Medulla oblongata (tissue), 1 donor: ENCODE measurements around the gene HELZ.
A peak's percentile ranks its signal among the peaks of the same experiment; 100 is the strongest.
"Not testable (repeated sequence)": the region's sequence is repeated elsewhere in the genome, so short reads cannot be mapped to it uniquely, and the experiment has no call there.

ENCODE experiments used
- DNase-seq: peaks from one replicate; pipeline ENCODE4 v3.0.0-alpha.2; 2015; ENCODE audit errors: extremely low spot score

HELZ gene

GRCh38 chr17:67229109-67229955, 15.7 kb downstream of the HELZ start:
- no peak for DNase-seq

- no peak for DNase-seq
These were observed 17.5 kb downstream of the HELZ start for GRCh38 chr17:67227488-67227887.

GRCh38 chr17:67225316-67225715, 19.7 kb downstream of the HELZ start:
- no peak for DNase-seq

DNA sequence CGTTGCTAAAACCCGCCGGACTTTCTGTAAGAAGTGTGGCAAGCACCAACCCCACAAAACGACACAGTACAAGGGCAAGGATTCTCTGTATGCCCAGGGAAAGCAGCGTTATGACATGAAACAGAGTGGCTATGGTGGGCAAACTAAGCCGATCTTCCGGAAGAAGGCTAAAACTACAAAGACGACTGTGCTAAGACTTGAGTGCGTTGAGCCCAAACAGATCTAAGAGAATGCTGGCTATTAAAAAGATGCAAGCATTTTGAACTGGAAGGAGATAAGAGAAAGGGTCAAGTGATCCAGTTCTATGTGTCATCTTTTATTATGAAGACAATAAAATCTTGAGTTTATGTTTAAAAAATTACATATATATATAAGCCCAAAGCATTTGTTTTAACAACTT, 20.3 kb downstream of the HELZ start:
- DNase-seq = no peak

DNA sequence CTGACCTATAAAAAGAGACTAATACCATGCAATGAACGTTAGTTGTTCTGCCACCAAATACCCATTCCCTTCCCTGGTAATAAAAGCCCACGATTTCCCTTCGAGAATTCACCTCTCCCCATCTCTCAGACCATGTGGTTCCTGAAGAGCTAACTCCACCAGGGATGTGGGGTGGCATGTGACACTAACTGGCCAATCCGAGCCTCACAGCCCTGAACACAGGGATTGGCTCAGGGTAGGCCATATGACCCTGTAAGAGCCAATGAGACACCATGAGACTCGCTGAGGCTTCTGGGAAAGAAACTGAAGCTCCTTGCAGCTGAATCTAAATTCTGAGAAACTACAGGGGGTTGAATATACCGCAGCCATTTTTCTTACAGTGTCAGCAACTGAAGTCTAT, 21.1 kb downstream of the HELZ start:
- no peak for DNase-seq

DNA sequence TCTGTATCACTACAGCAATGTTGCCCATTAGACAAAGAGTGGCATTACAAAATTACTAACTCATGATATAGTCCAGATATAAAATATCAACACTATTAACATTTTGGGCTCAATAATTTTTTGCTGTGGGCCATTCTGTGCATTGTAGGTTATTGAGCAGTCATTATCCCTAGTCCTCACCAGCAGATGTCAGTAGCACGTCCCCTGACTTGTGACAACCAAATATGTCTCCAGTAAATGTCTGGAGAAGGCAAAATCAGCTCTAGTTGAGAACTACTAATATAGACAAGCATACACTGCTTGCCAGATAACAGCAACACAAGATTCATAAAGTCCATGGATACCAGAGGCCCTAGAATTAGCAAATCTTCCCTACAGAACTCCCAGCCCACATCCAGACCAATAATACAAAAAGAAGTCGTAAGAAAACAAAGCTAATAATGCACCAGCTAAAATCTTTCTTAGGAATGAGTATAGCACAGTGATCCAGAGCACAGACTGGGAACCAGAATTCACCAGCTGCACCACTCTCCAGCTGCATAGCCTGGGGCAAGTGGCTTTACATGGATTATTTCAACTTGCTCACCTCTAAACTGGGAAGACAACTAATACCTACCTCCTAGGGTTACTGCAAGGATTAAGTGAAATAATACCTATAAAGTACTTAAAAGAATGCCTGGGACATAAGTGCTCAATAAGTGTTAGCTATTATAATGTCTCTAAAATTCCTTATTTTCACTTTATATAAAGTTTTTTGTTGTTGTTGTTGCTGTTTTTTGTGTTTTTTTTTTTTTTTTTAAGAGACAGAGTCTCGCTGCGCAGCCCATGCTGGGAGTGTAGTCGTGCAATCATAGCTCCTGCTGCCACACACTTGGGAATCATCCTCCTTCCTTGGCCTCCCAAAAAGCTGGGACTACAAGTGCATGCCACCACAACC, 23.7 kb downstream of the HELZ start:
- DNase-seq = peak; percentile 53

DNA sequence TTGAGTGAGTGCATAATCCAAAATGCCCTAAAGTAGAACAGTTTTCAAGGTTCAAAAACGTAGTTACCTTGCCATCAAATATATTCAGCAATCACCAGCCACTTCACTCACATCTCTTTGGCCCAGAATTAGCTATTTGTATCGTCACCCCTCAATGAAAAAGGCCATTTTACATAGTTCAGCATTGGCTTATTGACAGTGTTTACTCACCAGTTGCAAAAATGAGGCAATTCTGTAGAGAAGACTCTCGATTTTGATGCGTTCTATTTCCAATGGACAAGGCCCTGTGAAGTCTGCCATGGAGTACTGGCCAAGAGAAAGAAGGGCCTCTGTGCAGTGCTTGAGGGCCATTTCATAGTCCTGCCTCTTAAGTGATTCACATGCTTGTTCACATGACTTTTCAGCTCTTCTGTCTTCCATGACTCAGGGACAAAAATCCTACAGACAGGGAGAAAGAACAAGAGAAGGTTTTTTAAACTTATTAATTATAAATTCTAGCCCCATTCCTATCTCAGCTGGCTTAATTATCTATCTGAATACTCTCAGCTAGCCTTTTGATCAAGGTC, 26.5 kb downstream of the HELZ start:
- DNase-seq = peak; percentile 50

DNA sequence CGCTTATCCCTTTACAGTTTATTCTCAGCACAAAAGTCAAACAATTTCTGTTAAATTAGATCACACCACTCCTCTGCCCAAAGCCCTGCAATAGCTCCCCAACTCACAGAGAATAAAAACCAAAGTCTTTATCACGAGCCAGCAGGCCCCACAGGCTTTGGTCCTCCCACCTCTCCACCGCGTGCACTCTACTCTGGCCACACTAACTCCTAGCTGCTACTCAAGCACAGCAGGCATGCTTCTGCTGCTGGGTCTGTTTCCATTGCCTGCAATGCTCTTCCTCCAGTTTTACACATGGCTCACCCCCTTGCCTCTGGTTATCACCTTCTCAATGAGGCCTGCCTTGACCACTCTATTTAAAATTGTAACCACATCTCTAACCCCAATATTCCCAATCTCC, 27.6 kb downstream of the HELZ start:
- no peak for DNase-seq

DNA sequence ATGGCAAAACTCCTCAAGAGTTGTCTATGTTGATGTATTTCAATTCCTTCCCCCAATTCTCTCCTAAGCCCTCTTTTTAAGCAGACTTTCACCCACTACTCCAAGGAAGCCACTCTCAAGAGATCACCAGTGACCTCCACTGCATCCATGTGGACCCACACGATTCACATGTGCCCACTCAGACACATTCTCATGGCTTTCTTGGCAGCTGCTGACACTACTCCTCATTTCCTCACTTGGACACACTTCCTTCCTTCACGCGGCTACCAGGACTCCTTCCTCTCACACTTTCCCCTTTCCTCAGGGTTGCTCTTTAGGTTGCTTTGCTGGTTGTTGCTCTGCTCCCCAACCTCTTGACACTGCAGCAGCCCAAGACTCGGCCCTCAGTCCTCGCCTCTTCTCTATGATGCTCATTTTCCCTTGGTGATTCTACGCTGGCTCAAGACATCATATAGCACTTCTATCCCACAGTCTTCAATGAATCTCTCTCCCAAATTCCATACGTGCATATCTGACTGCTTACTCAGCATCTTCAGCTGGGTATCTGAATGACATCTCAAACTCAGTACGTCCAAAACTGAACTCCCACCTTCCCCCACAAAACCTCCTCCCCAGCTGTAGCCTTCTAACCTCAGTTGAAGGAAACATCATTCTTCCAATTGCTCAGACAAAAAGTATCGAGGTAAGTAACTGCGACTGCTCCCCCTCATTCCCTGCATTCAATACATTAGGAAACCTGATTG, 28.2 kb downstream of the HELZ start:
- DNase-seq = no peak

DNA sequence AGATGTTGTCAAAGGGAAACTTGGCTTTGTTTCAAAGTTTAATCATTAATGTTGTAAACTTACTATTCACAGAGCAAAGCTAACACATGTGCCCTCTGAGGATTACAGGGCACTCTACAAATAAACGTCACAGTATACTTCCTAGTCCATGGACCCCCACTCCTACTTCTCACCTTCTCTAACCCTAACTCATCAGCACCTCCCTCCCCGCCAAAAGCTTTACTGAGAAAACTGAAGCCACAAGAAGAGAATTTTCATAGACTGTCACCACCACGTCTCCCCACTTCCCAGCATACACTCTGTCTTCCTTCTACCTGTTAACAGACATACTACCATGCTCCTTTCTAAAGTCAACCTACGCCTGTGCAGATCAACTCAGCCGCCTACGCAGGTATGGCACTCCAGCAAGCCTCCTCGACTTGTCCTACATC, 29.0 kb downstream of the HELZ start:
- no peak for DNase-seq

- DNase-seq = peak; percentile 12
These were observed 32.1 kb downstream of the HELZ start for GRCh38 chr17:67212714-67213417.

- DNase-seq = no peak
These were observed 32.8 kb downstream of the HELZ start for GRCh38 chr17:67212231-67212630.

- DNase-seq = no peak
These were observed 33.3 kb downstream of the HELZ start for GRCh38 chr17:67211742-67212141.

DNA sequence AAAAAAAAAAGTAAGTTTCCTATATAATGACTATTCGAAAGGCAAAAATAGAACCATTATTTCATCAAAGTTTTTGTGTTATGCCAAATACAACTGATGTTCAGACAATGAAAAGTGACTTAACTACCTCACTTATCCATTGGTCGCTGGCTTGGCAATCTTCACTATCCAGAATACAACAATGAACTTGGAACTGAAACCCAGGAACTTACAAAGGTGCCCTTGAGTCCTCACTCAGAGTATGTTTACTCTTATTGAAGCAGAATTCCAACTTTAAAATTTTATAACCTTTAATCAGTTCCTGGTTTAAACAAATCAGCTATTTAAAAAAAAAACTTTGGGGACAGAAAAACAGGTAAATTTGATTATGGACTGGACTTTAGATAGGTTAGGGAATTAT, 34.1 kb downstream of the HELZ start:
- no peak for DNase-seq

GRCh38 chr17:67208232-67208631, 36.8 kb downstream of the HELZ start:
- DNase-seq = no peak

GRCh38 chr17:67203818-67204217, 41.2 kb downstream of the HELZ start:
- no peak for DNase-seq

DNA sequence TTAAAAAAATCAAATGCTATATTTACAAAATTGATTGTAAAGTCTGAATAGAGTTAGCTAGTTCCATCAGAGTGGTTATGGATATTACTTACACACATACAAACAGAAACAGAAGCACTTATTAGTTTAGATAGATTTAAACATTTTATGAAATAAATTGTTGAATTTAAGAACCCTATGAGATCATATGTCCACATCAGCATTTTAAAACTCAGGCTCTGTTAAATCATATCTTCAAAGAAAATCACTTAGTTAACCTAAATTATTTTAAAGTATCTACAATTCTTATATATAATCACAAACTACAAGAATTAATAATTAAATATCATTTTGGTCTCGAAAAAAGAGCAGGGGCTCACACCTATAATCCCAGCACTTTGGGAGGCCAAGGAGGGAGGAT, 42.5 kb downstream of the HELZ start:
- no peak for DNase-seq

DNA sequence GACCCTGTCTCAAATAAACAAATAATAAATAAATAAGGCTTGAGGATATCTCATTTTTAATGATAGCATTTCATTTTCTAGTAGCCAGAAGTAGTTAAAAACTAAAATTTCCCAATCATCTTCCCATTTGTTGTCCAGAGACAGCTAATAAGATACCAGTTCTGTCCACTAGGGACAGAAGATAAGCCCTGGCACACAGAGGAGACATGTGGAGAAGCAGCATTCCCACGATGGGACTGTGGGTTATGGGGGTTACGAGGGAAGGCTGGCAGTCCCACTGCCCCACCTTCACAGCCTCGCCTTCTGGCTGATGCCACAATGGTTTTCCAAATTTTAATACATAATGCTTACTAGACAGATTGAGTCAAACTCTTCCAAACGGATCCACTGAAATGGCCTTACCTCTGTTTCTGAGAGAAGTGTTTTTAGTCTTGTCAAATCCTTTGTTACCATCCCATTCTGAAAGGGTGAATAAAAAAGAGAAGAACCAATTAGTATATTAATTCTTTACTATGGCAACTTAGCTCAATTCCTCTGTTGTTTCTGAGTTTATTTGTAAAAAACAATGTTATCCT, 44.2 kb downstream of the HELZ start:
- DNase-seq = no peak

DNA sequence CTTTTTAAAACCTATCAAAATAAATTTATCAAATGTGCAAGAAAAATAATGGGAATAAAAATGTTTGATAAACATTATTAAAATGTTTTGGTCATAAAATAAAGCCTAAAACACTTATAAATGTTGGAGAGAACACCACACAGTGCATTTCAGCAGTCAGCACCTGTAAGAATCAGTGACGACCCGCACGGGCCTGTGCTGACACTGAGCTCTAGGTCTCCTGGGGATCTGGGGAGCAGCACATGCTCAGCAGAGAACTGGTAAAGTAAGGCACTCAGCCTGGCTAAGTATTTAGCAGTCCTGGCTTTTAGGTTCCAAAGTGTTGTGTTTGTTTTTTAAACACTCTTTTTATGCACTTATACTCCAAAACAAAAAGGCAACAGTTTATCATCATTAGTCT, 46.9 kb downstream of the HELZ start:
- no peak for DNase-seq

- DNase-seq = not testable (repeated sequence)
These were observed 48.0 kb downstream of the HELZ start for GRCh38 chr17:67197023-67197422.

DNA sequence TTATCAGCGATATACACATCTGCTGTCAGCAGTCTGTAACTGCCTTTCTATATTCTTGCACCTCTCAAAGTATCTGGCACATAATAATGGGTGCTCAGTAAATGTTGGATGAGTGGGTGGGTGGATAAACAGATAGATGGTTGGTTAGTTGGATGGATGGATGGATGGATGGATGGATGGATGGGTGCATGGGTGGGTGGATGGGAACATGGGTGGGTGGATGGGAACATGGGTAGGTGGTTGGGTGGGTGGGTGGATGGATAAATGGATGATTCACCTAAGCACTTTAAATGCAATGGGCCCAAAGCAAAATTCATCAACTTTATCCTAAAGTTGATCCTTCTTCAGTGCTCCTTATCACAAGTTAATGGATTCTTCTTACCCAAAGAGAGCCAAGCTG, 48.6 kb downstream of the HELZ start:
- DNase-seq = no peak
